Esophagus muscularis mucosa (tissue), 4 donors: ENCODE data around the gene RAB30.

Experiments
- EP300 ChIP-seq: sonication (generic); formaldehyde crosslinking; IDR thresholded peaks from one replicate; pipeline ENCODE4 v1.6.1; 2017; ENCODE audit warnings: antibody characterized with exemption
- POLR2A ChIP-seq: fragments of 450-650 bp; IDR thresholded peaks from one replicate; pipeline ENCODE4 v1.6.1; 2017; ENCODE audit warnings: antibody characterized with exemption, moderate library complexity, mild to moderate bottlenecking, low read depth
- POLR2AphosphoS5 ChIP-seq, 2 donors: sonication (generic); formaldehyde crosslinking; IDR thresholded peaks; one replicate each; pipeline ENCODE4 v1.6.1; 2017; ENCODE audit warnings: antibody characterized with exemption in 2 of 2
- TF ChIP-seq, protein P1 (sequence below), 3 experiments: fragments of 200-600 bp in 2 of 3; fragments of 450-650 bp in 1 of 3; sonication (generic) in 2 of 3; IDR thresholded peaks; one replicate each; pipeline ENCODE4 v1.5.1; 2017 to 2019; ENCODE audit warnings: antibody characterized with exemption in 3 of 3, mild to moderate bottlenecking in 2 of 3, moderate library complexity in 1 of 3

DNA sequence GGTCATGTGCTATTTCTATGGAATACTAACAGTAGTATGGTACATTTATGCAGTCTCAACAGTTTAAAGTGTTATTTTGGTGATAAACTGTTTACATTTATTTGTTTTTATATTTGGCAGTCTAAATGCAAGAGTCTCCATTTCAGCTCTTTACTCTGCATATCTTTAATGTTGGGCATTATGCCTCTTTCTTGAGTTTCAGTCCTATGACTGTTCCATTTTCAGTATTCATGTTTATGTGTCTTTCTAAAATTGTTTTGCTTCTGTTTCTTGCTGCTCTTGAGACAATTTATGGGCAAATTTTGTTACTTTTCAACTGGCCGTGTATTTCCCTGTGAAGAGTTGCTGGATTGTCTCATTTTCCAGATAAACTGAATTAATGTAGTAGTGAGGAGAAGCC, 6.6 kb upstream of the RAB30 start:
- TF ChIP-seq, protein P1, sequence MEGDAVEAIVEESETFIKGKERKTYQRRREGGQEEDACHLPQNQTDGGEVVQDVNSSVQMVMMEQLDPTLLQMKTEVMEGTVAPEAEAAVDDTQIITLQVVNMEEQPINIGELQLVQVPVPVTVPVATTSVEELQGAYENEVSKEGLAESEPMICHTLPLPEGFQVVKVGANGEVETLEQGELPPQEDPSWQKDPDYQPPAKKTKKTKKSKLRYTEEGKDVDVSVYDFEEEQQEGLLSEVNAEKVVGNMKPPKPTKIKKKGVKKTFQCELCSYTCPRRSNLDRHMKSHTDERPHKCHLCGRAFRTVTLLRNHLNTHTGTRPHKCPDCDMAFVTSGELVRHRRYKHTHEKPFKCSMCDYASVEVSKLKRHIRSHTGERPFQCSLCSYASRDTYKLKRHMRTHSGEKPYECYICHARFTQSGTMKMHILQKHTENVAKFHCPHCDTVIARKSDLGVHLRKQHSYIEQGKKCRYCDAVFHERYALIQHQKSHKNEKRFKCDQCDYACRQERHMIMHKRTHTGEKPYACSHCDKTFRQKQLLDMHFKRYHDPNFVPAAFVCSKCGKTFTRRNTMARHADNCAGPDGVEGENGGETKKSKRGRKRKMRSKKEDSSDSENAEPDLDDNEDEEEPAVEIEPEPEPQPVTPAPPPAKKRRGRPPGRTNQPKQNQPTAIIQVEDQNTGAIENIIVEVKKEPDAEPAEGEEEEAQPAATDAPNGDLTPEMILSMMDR (IDR thresholded peaks at IDR 0.05): no peak
- TF ChIP-seq POLR2AphosphoS5 (IDR thresholded peaks at IDR 0.05): no peak
- TF ChIP-seq POLR2A: no peak
- no peak for TF ChIP-seq EP300
